ENCODE results near the gene PPP1R13L.

DNA sequence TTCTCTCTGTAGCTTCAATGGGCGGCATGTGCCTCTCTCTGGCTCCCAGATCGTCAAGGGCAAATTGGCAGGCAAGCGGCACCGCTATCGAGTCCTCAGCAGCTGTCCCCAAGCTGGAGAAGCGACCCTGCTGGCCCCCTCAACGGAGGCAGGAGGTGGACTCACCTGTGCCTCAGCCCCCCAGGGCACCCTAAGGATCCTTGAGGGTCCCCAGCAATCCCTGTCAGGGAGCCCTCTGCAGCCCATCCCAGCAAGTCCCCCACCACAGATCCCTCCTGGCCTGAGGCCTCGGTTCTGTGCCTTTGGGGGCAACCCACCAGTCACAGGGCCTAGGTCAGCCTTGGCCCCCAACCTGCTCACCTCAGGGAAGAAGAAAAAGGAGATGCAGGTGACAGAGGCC is 3.3 kb upstream of the PPP1R13L start:
- TF ChIP-seq POLR2A (IDR thresholded peaks at IDR 0.05; ENCODE audit: low read length) (no peak), GATA1 (IDR thresholded peaks at IDR 0.05; ENCODE audit: low read depth, low read length) (no peak)

Data from erythroblast (primary cell).